Osteocyte (in vitro differentiated cells): ENCODE results near the gene CDH24. TPM values are rescaled to one million over a fixed set of nuclear protein-coding genes. Genes with fewer than 3 reads are reported as not detected.

ENCODE experiments used
- DNase-seq: peaks from one replicate; pipeline ENCODE4 v3.0.0; 2021; ENCODE audit warnings: mixed read lengths; ENCODE audit not compliant: unreplicated experiment; ENCODE audit errors: extremely low spot score
- H3K27ac Mint-ChIP-seq: one replicate; pipeline ENCODE4 v1.8.0; 2021; ENCODE audit warnings: mild to moderate bottlenecking, mixed read lengths; ENCODE audit not compliant: unreplicated experiment
- H3K27me3 Mint-ChIP-seq: one replicate; pipeline ENCODE4 v1.8.0; 2021; ENCODE audit warnings: mixed read lengths; ENCODE audit not compliant: unreplicated experiment
- H3K36me3 Mint-ChIP-seq: one replicate; pipeline ENCODE4 v1.8.0; 2021; ENCODE audit warnings: mixed read lengths; ENCODE audit not compliant: unreplicated experiment
- H3K4me1 Mint-ChIP-seq: one replicate; pipeline ENCODE4 v1.8.0; 2021; ENCODE audit warnings: mixed read lengths; ENCODE audit not compliant: unreplicated experiment
- H3K4me3 Mint-ChIP-seq: one replicate; pipeline ENCODE4 v1.8.0; 2021; ENCODE audit warnings: mild to moderate bottlenecking, moderate library complexity, mixed read lengths; ENCODE audit not compliant: unreplicated experiment
- H3K9me3 Mint-ChIP-seq: one replicate; pipeline ENCODE4 v1.8.0; 2021; ENCODE audit warnings: mixed read lengths; ENCODE audit not compliant: unreplicated experiment
- total RNA-seq: library from RNA; stranded (reverse); gene quantifications from 2 replicates; pipeline ENCODE4 v1.2.1, GENCODE V29; 2021
- TF ChIP-seq, protein P1 (sequence below): fragments of 200-600 bp; sonication (generic); IDR thresholded peaks from 2 replicates; pipeline ENCODE4 v1.5.0; 2021; ENCODE audit warnings: antibody characterized with exemption, mild to moderate bottlenecking, moderate library complexity

Gene CDH24
- total RNA-seq, 1 donor from 2014 or later = 13.3 TPM

DNA sequence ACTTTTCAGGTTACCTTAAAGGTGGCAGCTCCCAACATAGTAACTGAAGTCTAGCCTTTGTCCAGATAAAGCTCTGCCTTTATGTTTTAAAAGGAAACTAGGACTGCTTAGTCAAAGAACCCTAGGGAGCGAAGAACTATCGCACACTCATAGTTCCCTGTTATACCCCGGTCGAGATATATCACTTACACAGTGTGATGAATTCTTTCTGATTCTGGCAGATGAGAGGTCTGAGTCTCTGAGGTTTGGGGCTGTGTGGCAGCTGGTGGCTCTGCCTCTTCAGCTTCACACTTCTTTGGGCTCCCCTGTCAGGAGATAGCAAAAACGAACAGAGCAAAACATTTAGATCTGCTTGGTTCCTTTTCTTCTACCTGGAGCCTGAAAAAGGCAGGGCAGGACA lies 20.6 kb upstream of the CDH24 start:
- no peaks in the 10 kb centered on the region for H3K27me3 Mint-ChIP-seq
- DNase-seq = no peak
- peaks cover 29% of the 10 kb centered on the region for H3K4me1 Mint-ChIP-seq
- TF ChIP-seq, protein P1, sequence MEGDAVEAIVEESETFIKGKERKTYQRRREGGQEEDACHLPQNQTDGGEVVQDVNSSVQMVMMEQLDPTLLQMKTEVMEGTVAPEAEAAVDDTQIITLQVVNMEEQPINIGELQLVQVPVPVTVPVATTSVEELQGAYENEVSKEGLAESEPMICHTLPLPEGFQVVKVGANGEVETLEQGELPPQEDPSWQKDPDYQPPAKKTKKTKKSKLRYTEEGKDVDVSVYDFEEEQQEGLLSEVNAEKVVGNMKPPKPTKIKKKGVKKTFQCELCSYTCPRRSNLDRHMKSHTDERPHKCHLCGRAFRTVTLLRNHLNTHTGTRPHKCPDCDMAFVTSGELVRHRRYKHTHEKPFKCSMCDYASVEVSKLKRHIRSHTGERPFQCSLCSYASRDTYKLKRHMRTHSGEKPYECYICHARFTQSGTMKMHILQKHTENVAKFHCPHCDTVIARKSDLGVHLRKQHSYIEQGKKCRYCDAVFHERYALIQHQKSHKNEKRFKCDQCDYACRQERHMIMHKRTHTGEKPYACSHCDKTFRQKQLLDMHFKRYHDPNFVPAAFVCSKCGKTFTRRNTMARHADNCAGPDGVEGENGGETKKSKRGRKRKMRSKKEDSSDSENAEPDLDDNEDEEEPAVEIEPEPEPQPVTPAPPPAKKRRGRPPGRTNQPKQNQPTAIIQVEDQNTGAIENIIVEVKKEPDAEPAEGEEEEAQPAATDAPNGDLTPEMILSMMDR = no peak
- H3K9me3 Mint-ChIP-seq = no peaks in the 10 kb centered on the region
- peak overlapping the region; percentile 86 for H3K27ac Mint-ChIP-seq
- H3K36me3 Mint-ChIP-seq = peaks cover 52% of the 10 kb centered on the region
- no peak overlapping the region for H3K4me3 Mint-ChIP-seq

DNA sequence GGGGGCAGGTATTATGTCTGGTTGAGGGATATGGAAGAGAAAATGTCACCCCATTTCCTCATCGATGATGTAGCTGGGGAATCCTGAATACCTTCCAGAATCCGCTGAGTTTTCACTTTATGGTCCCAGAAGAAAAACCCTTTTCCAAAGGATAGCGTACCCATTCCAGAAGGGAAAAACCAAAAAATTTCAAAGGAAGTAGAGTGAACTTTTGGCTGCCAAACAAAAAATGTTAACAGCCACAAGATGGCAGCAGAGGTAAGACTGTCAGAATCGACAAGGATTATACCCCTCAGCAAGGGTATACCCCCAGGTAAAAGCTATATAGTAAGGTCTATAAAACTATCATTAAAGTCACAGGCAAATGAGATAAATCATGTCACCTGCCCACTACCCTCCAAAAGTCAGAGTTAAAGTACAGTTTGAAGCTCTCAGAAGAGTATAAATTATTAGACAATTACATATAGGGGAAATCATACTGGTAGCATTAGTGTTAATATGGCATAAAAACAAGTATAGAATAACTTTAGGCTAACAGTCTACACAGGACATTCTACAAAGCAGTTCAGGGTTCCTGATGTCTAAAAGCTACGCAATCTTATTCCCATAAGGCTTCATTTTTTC lies 19.6 kb upstream of the CDH24 start:
- DNase-seq = no peak
- TF ChIP-seq, protein P1 = peak; percentile 74
- no peaks in the 10 kb centered on the region for H3K9me3 Mint-ChIP-seq
- no peak overlapping the region for H3K4me3 Mint-ChIP-seq
- peaks cover 55% of the 10 kb centered on the region for H3K36me3 Mint-ChIP-seq
- no peak overlapping the region for H3K27ac Mint-ChIP-seq
- H3K27me3 Mint-ChIP-seq = no peaks in the 10 kb centered on the region
- H3K4me1 Mint-ChIP-seq = peaks cover 40% of the 10 kb centered on the region

DNA sequence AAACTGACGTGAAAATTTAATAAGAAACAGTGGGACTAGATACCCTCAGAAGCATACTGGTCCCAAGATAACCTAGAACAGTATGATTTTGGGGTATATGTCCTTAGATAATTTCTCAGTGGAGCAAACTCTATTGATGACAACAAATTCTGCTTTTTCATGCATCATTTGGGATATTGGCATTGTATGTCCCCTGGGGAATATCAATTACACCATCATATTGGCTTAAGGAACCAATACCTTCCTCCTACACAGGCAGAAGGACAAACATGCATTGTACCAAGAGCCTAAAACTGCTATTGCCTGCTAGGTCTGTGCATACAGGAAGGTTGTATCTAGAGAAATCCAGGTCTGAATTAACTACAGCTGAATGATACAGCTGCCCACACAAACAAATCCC lies 17.6 kb upstream of the CDH24 start:
- Mint-ChIP-seq H3K27me3 (no peaks in the 10 kb centered on the region), H3K4me3 (no peak overlapping the region), H3K9me3 (no peaks in the 10 kb centered on the region), H3K4me1 (peaks cover 44% of the 10 kb centered on the region), H3K36me3 (peaks cover 40% of the 10 kb centered on the region), H3K27ac (no peak overlapping the region)
- no peak for DNase-seq
- TF ChIP-seq, protein P1 = no peak

DNA sequence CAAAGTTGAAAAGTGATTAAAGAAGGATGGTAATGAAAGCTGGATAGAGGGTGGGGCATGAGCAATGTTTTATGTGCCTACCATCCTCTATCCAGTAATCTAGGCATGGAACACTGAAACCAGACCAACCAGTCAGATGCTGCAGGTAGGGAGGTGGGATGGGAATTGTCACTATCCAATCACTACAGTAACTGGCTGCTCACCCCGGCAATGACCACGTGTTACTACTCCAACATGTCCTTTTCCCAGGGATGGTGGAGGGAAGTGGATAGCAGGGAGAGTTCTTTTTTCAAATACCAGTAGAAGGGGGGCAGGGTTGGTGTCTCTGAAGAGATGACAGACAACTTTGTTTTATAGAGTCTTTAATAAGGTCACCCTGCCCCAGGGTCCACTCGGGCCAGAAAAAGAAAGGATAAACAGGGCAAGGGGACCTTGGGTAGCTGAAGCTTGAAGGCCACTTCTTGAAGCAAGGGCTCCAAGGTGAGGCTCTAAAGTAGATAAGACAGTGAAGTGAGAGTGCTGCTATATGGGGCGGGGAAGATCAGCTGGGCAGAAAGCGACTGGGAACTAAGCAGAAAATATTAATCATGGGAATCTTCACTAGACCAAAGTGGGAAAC lies 14.7 kb upstream of the CDH24 start:
- Mint-ChIP-seq H3K36me3 (peaks cover 23% of the 10 kb centered on the region), H3K27ac (peak overlapping the region; percentile 93), H3K4me3 (peak overlapping the region; percentile 89), H3K4me1 (peaks cover 40% of the 10 kb centered on the region), H3K9me3 (no peaks in the 10 kb centered on the region), H3K27me3 (no peaks in the 10 kb centered on the region)
- DNase-seq = no peak
- TF ChIP-seq, protein P1 = no peak

DNA sequence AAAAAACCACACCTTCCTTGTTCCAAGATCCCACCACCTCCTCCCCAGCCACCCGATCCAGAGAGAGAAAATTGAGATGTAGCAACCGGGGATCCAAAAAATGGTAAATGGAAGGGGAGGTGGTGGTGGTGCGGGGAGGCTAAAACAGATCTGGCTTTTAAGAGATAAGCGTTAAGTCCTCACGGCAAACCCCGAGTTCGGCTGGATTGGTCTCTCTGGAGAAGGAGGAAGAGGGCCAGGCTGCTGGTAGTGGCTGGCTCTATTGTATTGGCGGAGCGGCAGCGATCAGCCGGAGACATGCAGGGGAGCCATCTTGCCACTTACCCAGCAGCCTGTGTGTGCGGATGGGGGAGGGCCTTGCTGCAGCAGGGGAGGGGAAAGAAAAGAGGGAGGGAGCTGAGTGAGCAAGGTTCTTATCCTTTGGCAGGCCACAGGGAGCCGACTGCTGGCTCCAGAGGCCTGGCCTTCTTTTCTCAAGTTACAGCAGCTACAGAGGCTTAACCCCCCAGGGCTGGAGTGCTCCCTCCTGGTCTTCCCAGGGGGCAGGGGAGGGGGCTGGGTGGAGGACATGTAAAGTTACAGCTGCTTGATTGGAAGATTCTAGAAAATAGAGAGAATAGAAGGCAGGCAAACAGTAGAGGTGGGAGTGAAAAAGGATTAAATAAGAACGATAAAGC lies 14.1 kb upstream of the CDH24 start:
- Mint-ChIP-seq H3K4me1 (peaks cover 40% of the 10 kb centered on the region), H3K27me3 (no peaks in the 10 kb centered on the region), H3K4me3 (peak overlapping the region; percentile 89), H3K9me3 (no peaks in the 10 kb centered on the region), H3K27ac (peak overlapping the region; percentile 93), H3K36me3 (peaks cover 16% of the 10 kb centered on the region)
- TF ChIP-seq, protein P1 = no peak
- peak; percentile 92 for DNase-seq
